Activated CD4-positive, alpha-beta T cell treated with anti-CD3 and anti-CD28 coated beads for 36 hours (primary cell): ENCODE measurements around the gene LAMA3. TPM values are rescaled to one million over a fixed set of nuclear protein-coding genes. Genes with fewer than 3 reads are reported as not detected.

Experiments used
- ATAC-seq: fragments of 200-7000 bp; cut with Tn5 transposase; one replicate; pipeline ENCODE4 v1.10.0; 2021; ENCODE audit warnings: mild to moderate bottlenecking, moderate library complexity
- CTCF ChIA-PET: fragments of 350-600 bp; sonication (Branson Sonifier 250); formaldehyde crosslinking; loops from one replicate; lab custom pipeline; 2021; ENCODE audit warnings: antibody characterized with exemption; lab: Charles Lee
- POLR2A ChIA-PET: fragments of 350-600 bp; sonication (Branson Sonifier 250); formaldehyde crosslinking; loops from one replicate; lab custom pipeline; 2021; ENCODE audit warnings: antibody characterized with exemption, inconsistent platforms; lab: Charles Lee
- DNase-seq: peaks from one replicate; pipeline ENCODE4 v3.0.0-alpha.2; 2020
- H3K27ac Mint-ChIP-seq: one replicate; pipeline ENCODE4 v1.8.0; 2021; ENCODE audit warnings: mixed read lengths
- H3K27me3 Mint-ChIP-seq: one replicate; pipeline ENCODE4 v1.8.0; 2021; ENCODE audit warnings: mixed read lengths
- H3K36me3 Mint-ChIP-seq: one replicate; pipeline ENCODE4 v1.8.0; 2021; ENCODE audit warnings: low read depth, mixed read lengths
- H3K4me1 Mint-ChIP-seq: one replicate; pipeline ENCODE4 v1.8.0; 2021; ENCODE audit warnings: mixed read lengths
- H3K4me3 Mint-ChIP-seq: one replicate; pipeline ENCODE4 v1.8.0; 2021; ENCODE audit warnings: mild to moderate bottlenecking, moderate library complexity, mixed read lengths
- H3K9me3 Mint-ChIP-seq: one replicate; pipeline ENCODE4 v1.8.0; 2021; ENCODE audit warnings: low read depth, mixed read lengths
- intact Hi-C, 2 experiments: fragments of 100-400 bp; cut with DNase I in 1 of 2; cut with micrococcal nuclease in 1 of 2; formaldehyde crosslinking; loops; one replicate each; pipeline versions ENCODE4 v1.14.2 to v1.15.1; 2022 to 2024; cut with DNase I, micrococcal nuclease
- total RNA-seq, 2 experiments: library from RNA; stranded (reverse); gene quantifications; one replicate each; pipeline ENCODE4 v1.2.3, GENCODE V29; 2021

LAMA3 gene
- total RNA-seq, 2 experiments from 2014 or later: 0.07 to 0.09 TPM

DNA sequence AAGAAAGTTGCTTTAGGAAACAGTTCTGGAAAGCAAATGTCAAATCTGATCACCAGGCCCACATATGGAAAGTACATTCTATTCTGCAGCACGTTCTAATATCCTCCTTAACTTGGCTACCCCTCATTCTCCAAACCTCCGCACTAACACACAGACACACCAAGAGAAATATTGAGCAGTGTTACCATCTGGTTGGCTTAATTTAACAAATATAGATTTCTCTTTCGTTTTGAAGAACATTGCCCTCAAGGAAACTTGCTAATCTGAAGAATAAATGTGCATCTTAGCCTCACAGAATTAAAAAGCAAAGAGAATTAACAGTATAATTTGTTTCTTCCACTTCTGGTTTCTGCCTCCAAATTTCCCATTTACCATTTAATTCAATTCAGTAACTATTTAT is 252.5 kb downstream of the LAMA3 start:
- CTCF ChIA-PET: interaction anchor here (0.5 kb wide), 1 partner anchor 16 kb away, joined by 3 read pairs; no protein-coding TSS in a partner anchor
- H3K4me1 Mint-ChIP-seq: peaks cover 43% of the 10 kb centered on the region
- no peak overlapping the region for H3K4me3 Mint-ChIP-seq
- H3K27me3 Mint-ChIP-seq: peaks cover 16% of the 10 kb centered on the region
- POLR2A ChIA-PET: no interaction called here
- no peaks in the 10 kb centered on the region for H3K36me3 Mint-ChIP-seq
- H3K27ac Mint-ChIP-seq: no peak overlapping the region
- no peak for DNase-seq
- intact Hi-C loops: loop anchor here in 1 of 2 experiments (2.0 kb wide), 1 partner anchor 73 kb away; the partner anchor contains the start of gene TTC39C
- no peak for ATAC-seq
- H3K9me3 Mint-ChIP-seq: no peaks in the 10 kb centered on the region

DNA sequence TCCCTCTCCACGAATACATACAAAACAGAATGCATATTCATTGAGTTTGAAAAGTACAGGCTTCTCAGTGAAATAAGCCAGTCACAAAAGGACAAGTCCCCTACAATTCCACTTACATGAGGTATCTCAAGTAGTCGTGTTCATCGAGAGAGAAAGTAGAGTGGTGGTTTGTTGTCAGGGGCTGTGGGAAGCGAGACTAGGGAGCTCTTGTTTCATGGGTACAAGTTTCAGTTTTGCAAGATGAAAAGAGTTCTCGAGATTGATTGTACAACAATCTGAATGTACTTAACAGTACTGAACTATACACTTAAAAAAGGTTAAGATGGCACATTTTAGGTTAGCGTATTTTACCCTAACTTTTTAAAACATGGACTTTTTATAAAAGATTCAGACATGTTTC is 253.9 kb downstream of the LAMA3 start:
- ATAC-seq: peak; percentile 91
- peak; percentile 67 for DNase-seq
- H3K4me1 Mint-ChIP-seq: peaks cover 37% of the 10 kb centered on the region
- intact Hi-C loops: loop anchor here in 1 of 2 experiments (2.0 kb wide), 1 partner anchor 72 kb away; the partner anchor contains the start of gene TTC39C
- no peak overlapping the region for H3K27ac Mint-ChIP-seq
- H3K36me3 Mint-ChIP-seq: no peaks in the 10 kb centered on the region
- peaks cover 16% of the 10 kb centered on the region for H3K27me3 Mint-ChIP-seq
- H3K9me3 Mint-ChIP-seq: no peaks in the 10 kb centered on the region
- CTCF ChIA-PET: interaction anchor here (0.7 to 1.8 kb wide), 6 partner anchors 9 to 634 kb away, joined by 3 to 8 read pairs (median 4); no protein-coding TSS in a partner anchor
- POLR2A ChIA-PET: interaction anchor here (1.4 kb wide), 1 partner anchor 71 kb away, joined by 5 read pairs; the partner anchor contains the start of gene TTC39C
- H3K4me3 Mint-ChIP-seq: no peak overlapping the region

DNA sequence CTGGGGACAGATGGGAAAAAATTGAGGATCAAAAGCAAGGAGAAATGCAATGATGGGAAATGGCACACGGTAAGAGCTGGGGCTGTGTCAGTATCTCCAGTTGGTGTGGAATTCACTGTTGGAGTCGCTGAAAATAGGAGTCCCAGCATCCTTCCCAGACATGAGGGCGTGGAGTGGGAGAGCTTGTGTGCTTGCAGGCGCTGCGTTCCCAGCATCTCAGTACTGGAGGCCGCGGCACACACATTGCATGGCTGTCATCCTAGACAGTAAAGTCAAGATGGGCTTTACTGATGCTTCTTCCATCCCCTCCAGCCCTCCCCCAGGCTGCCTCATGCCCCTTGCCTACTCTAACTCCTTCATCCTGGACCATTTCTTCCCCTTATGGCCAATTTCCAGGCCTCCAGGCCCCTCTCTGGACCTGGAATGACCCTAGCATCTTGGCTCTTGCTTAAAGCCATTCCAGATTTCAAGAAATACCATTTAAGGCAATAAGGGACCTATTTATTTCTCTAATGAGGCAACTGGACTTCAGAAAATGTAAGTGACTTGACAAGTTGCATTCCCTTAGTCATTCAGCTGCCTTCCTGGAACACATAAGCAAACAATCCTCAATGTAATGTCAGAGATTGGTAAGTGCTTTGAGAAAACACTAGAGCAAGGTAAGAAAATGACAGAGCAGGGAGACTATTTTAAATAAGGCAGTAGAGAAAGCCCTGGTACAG is 254.8 kb downstream of the LAMA3 start:
- ChIA-PET POLR2A (interaction anchor here (0.6 kb wide), 1 partner anchor 398 kb away, joined by 6 read pairs; no protein-coding TSS in a partner anchor), CTCF (interaction anchor here (1.2 to 1.8 kb wide), 3 partner anchors 8 to 176 kb away, joined by 4 to 8 read pairs (median 6); no protein-coding TSS in a partner anchor)
- Mint-ChIP-seq H3K27ac (no peak overlapping the region), H3K9me3 (no peaks in the 10 kb centered on the region), H3K4me3 (no peak overlapping the region), H3K27me3 (peaks cover 16% of the 10 kb centered on the region), H3K36me3 (no peaks in the 10 kb centered on the region), H3K4me1 (peaks cover 27% of the 10 kb centered on the region)
- intact Hi-C loops: loop anchor here in 1 of 2 experiments (2.0 kb wide), 1 partner anchor 71 kb away; the partner anchor contains the start of gene TTC39C
- DNase-seq (no peak), ATAC-seq (no peak)

DNA sequence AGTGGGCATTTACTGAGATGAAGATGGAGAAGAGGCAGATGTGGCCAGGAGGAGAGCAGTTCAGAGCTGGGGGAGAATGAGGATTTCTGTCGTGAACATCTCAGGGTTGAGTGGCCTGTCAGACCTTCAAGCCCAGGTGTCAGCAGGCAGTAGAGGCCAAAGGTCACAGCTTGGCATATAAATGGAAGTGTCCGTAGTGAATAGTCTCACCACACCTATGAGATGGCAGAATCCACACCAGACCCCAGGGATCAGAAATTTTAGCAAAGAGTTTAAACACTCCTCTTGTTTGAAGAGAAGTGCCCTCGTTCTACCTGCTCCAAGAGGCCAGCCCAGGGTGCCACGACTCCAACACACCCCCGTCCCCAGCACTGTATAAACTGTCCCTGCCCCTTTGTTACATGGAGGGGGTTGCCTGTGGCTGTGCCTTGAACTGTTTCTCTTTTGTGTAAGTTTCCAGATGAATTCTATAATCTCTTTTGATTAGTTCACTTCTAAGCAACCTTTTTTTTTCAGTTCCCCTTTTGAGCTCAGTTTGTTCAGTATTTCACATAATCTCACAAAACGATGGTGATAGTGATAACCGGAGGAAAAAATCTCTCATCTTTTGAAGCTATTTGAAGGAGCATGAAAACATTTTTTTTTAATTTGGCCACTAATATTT is 256.3 kb downstream of the LAMA3 start:
- peaks cover 13% of the 10 kb centered on the region for H3K27me3 Mint-ChIP-seq
- no peaks in the 10 kb centered on the region for H3K9me3 Mint-ChIP-seq
- ATAC-seq (no peak), DNase-seq (no peak)
- CTCF ChIA-PET: interaction anchor here (0.8 to 0.9 kb wide), 2 partner anchors 33 to 170 kb away, joined by 3 read pairs; no protein-coding TSS in a partner anchor
- intact Hi-C loops: no loop called here
- POLR2A ChIA-PET: no interaction called here
- H3K27ac Mint-ChIP-seq: no peak overlapping the region
- H3K36me3 Mint-ChIP-seq: no peaks in the 10 kb centered on the region
- H3K4me1 Mint-ChIP-seq: peaks cover 24% of the 10 kb centered on the region
- H3K4me3 Mint-ChIP-seq: no peak overlapping the region

DNA sequence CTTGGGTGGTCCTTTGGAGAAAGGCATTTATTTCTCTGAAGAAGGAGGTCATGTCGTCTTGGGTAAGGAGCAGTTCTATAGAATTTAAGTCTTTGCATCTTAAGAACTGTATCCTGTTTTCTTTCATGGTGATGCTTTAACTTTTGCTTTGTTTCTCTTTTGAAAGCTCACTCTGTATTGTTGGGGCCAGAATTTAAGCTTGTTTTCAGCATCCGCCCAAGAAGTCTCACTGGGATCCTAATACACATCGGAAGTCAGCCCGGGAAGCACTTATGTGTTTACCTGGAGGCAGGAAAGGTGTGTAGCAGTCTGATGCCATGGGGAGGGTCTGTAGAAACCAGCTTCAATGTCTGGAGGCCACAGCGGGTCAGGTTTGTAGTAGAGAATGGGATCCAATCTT is 260.6 kb downstream of the LAMA3 start:
- H3K4me1 Mint-ChIP-seq: no peaks in the 10 kb centered on the region
- POLR2A ChIA-PET: no interaction called here
- no peak overlapping the region for H3K27ac Mint-ChIP-seq
- H3K36me3 Mint-ChIP-seq: no peaks in the 10 kb centered on the region
- no peaks in the 10 kb centered on the region for H3K9me3 Mint-ChIP-seq
- intact Hi-C loops: no loop called here
- H3K27me3 Mint-ChIP-seq: peaks cover 2% of the 10 kb centered on the region
- no peak overlapping the region for H3K4me3 Mint-ChIP-seq
- CTCF ChIA-PET: interaction anchor here (1.0 to 1.4 kb wide), 2 partner anchors 49 to 145 kb away, joined by 4 read pairs; no protein-coding TSS in a partner anchor
- no peak for ATAC-seq
- no peak for DNase-seq

DNA sequence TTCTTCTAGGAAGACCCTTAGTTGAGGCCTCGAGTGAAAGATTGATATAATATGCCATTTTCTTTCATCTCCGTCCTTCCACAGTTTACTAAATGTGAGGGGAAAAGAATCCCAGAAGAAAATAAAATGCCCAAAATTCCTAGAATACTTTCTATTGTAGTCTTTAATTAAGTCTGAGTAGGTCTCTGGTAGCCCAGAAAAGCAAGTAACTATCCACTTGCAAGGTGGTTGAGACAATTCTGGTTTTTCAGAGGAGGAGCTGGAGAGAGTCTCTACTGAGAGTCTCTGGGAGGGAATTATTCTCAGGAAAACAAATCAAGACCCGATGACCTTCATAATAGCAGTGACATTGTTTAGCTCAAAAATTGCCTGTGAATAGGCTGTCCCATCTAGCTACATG is 261.4 kb downstream of the LAMA3 start:
- Mint-ChIP-seq H3K9me3 (no peaks in the 10 kb centered on the region), H3K27me3 (peaks cover 2% of the 10 kb centered on the region), H3K4me3 (no peak overlapping the region), H3K27ac (no peak overlapping the region), H3K4me1 (no peaks in the 10 kb centered on the region), H3K36me3 (no peaks in the 10 kb centered on the region)
- DNase-seq (no peak), ATAC-seq (no peak)
- intact Hi-C loops: no loop called here
- POLR2A ChIA-PET: no interaction called here
- CTCF ChIA-PET: interaction anchor here (0.7 kb wide), 1 partner anchor 232 kb away, joined by 3 read pairs; no protein-coding TSS in a partner anchor

DNA sequence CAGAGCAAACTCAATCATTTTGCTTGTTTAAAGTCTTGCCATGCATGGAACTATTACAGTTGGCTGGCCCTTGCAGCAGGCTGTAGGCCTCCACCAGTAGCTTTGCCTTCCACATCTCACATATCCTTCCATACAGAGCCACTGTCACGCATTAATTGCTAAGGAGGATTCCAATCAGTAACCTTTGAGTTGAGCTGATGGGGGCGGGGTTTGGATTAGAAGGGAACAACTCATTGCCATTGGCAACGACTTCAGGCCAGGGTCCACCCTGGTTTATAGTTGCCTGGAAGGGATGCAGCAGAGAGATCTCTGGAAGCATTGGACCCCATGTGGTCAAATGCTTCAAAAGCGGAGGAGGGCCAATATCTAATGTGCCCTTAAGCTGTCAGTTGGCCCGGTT is 262.0 kb downstream of the LAMA3 start:
- no peak overlapping the region for H3K27ac Mint-ChIP-seq
- H3K4me1 Mint-ChIP-seq: no peaks in the 10 kb centered on the region
- no peak for ATAC-seq
- no peaks in the 10 kb centered on the region for H3K9me3 Mint-ChIP-seq
- H3K36me3 Mint-ChIP-seq: no peaks in the 10 kb centered on the region
- peaks cover 2% of the 10 kb centered on the region for H3K27me3 Mint-ChIP-seq
- no peak for DNase-seq
- intact Hi-C loops: no loop called here
- CTCF ChIA-PET: interaction anchor here (0.7 to 2.4 kb wide), 2 partner anchors 8 to 231 kb away, joined by 3 to 8 read pairs; no protein-coding TSS in a partner anchor
- no peak overlapping the region for H3K4me3 Mint-ChIP-seq
- POLR2A ChIA-PET: no interaction called here

DNA sequence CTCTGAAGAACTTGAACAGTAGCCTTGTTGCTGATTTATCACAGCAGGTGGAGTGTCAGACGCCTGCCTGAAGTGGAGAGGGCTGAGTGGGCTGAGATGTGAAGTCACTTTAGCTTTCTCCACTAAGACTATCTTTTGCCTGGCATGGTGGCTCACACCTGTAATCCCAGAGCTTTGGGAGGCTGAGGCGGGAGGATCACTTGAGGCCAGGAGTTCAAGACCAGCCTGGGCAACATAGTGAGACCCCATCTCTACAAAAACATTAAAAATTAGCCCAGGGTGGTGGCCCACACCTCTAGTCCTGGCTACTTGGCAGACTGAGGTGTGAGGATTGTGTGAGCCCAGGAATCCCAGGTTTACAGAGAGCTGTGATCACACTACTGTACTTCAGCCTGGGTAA is 264.7 kb downstream of the LAMA3 start:
- Mint-ChIP-seq H3K4me3 (no peak overlapping the region), H3K27me3 (peaks cover 2% of the 10 kb centered on the region), H3K36me3 (no peaks in the 10 kb centered on the region), H3K9me3 (no peaks in the 10 kb centered on the region), H3K4me1 (no peaks in the 10 kb centered on the region), H3K27ac (no peak overlapping the region)
- CTCF ChIA-PET: interaction anchor here (0.6 kb wide), 1 partner anchor 58 kb away, joined by 3 read pairs; no protein-coding TSS in a partner anchor
- intact Hi-C loops: no loop called here
- POLR2A ChIA-PET: interaction anchor here (0.6 kb wide), 1 partner anchor 141 kb away, joined by 3 read pairs; no protein-coding TSS in a partner anchor
- DNase-seq (no peak), ATAC-seq (no peak)

DNA sequence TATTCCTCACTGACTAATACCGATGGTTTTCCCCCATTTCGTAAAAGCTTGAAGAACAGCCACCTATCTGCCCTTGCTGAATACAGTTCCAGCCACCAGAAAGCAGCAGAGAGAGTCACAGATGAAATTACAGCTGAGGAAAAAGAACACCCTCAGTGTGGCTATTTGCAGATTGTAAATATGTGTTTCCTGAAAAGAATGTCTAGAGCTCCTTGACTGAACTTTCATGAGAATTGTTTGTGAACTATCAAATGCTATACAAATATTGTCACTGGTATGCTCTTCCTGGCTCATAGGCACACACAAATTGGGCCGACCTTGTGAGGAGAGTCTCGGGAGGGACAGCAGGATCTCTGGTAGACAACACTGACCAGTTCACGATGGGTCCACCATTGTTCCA is 267.2 kb downstream of the LAMA3 start:
- CTCF ChIA-PET: no interaction called here
- Mint-ChIP-seq H3K27ac (no peak overlapping the region), H3K27me3 (peaks cover 2% of the 10 kb centered on the region), H3K9me3 (no peaks in the 10 kb centered on the region), H3K4me3 (no peak overlapping the region), H3K4me1 (no peaks in the 10 kb centered on the region), H3K36me3 (no peaks in the 10 kb centered on the region)
- ATAC-seq: no peak
- intact Hi-C loops: no loop called here
- POLR2A ChIA-PET: no interaction called here
- DNase-seq: no peak

DNA sequence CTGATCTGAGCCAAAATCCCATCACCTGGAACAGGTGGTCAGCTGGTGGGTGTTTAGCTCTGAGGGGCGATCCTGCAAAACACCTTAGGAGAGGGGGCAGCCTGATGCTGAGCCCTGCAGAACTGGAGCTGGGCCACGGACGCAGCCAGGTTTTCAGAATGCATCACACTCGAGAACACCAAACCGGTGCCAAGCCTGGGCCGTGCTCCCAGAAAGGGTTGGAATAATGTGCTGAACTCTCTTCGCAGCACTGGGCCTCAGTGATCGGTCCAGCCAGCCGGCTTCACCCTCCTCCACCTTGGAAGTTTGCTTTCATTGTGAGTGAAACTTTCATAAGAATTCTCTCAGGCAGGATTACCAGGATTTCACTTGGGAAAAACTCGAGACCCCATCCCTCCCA is 268.8 kb downstream of the LAMA3 start:
- Mint-ChIP-seq H3K4me3 (no peak overlapping the region), H3K36me3 (no peaks in the 10 kb centered on the region), H3K27me3 (peaks cover 2% of the 10 kb centered on the region), H3K4me1 (no peaks in the 10 kb centered on the region), H3K27ac (no peak overlapping the region), H3K9me3 (no peaks in the 10 kb centered on the region)
- DNase-seq (no peak), ATAC-seq (no peak)
- ChIA-PET CTCF (interaction anchor here (1.0 kb wide), 1 partner anchor 9 kb away, joined by 3 read pairs; no protein-coding TSS in a partner anchor), POLR2A (no interaction called here)
- intact Hi-C loops: no loop called here
